ENCODE data around the gene RSPH6A.

Gene RSPH6A

DNA sequence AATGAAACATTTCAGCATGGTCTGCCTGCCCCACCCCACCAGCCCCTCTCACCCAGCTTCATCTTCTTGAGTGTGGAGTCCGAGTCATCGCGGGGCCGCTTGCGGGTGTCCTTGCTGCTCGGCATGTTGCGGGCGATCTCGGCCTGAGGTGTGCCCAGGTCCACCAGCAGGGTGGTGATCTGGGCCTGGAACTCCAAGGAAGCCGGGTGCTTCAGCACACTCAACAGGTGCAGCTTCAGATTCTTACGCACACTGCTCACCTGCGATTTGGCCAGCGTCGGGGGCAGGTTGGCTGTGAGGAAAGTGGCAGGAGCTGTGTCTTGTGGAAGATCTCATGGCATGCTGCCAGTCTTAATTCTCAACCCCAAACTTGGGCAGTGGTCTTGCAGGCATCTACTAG is 27.1 kb upstream of the RSPH6A start:
- TF ChIP-seq BCL11B (tag by site-specific recombination; IDR thresholded peaks at IDR 0.05; ENCODE audit: low read depth), result no peak
- no peak for TF ChIP-seq ZNF530 (tag by site-specific recombination; IDR thresholded peaks at IDR 0.05; ENCODE audit: low read depth)
- no peak for TF ChIP-seq REST (tag by site-specific recombination; IDR thresholded peaks at IDR 0.05)
- TF ChIP-seq SCRT2 (tag by site-specific recombination; IDR thresholded peaks at IDR 0.05), result peak; percentile 87
- TF ChIP-seq, protein P1, sequence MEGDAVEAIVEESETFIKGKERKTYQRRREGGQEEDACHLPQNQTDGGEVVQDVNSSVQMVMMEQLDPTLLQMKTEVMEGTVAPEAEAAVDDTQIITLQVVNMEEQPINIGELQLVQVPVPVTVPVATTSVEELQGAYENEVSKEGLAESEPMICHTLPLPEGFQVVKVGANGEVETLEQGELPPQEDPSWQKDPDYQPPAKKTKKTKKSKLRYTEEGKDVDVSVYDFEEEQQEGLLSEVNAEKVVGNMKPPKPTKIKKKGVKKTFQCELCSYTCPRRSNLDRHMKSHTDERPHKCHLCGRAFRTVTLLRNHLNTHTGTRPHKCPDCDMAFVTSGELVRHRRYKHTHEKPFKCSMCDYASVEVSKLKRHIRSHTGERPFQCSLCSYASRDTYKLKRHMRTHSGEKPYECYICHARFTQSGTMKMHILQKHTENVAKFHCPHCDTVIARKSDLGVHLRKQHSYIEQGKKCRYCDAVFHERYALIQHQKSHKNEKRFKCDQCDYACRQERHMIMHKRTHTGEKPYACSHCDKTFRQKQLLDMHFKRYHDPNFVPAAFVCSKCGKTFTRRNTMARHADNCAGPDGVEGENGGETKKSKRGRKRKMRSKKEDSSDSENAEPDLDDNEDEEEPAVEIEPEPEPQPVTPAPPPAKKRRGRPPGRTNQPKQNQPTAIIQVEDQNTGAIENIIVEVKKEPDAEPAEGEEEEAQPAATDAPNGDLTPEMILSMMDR (tag by site-specific recombination; IDR thresholded peaks at IDR 0.05), result no peak
- TF ChIP-seq ZNF776 (tag by site-specific recombination; IDR thresholded peaks at IDR 0.05; ENCODE audit: borderline replicate concordance), result no peak
- TF ChIP-seq, protein P2, sequence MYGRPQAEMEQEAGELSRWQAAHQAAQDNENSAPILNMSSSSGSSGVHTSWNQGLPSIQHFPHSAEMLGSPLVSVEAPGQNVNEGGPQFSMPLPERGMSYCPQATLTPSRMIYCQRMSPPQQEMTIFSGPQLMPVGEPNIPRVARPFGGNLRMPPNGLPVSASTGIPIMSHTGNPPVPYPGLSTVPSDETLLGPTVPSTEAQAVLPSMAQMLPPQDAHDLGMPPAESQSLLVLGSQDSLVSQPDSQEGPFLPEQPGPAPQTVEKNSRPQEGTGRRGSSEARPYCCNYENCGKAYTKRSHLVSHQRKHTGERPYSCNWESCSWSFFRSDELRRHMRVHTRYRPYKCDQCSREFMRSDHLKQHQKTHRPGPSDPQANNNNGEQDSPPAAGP (tag by site-specific recombination; IDR thresholded peaks at IDR 0.05), result no peak
- TF ChIP-seq ZNF600 (tag by site-specific recombination; IDR thresholded peaks at IDR 0.05), result no peak
- TF ChIP-seq SCRT1 (tag by site-specific recombination; IDR thresholded peaks at IDR 0.05; ENCODE audit: borderline replicate concordance), result peak; percentile 68; the same call in 1 of the 2 replicates
- no peak for TF ChIP-seq ZNF302 (tag by site-specific recombination; IDR thresholded peaks at IDR 0.05; ENCODE audit: low read depth)
- no peak for TF ChIP-seq ZNF623 (tag by site-specific recombination; IDR thresholded peaks at IDR 0.05)
- TF ChIP-seq ZNF658 (tag by site-specific recombination; IDR thresholded peaks at IDR 0.05), result no peak
- H3K9me3 ChIP-seq (ENCODE audit: control insufficient read depth, insufficient read depth, low read depth, low read length), result no peaks in the 10 kb centered on the region
- ChIA-PET CTCF (interaction anchor here (0.8 to 1.3 kb wide), 4 partner anchors 19 to 168 kb away, joined by 3 to 13 read pairs (median 3); no protein-coding TSS in a partner anchor), POLR2A (no interaction called here)
- H3K4me1 ChIP-seq (ENCODE audit: control insufficient read depth, insufficient read depth, low read length), result no peaks in the 10 kb centered on the region
- H3K36me3 ChIP-seq (ENCODE audit: control insufficient read depth in 2 of 2, insufficient read depth in 1 of 2, low read length in 2 of 2), result peaks cover 84 to 87% of the 10 kb centered on the region in 2 experiments
- H3K4me3 ChIP-seq (ENCODE audit: low read depth, low read length), result no peak overlapping the region
- peak overlapping the region; percentile 13; the same call in 1 of the 2 replicates for H3K27ac ChIP-seq (ENCODE audit: extremely low read depth, low read depth, low read length)

DNA sequence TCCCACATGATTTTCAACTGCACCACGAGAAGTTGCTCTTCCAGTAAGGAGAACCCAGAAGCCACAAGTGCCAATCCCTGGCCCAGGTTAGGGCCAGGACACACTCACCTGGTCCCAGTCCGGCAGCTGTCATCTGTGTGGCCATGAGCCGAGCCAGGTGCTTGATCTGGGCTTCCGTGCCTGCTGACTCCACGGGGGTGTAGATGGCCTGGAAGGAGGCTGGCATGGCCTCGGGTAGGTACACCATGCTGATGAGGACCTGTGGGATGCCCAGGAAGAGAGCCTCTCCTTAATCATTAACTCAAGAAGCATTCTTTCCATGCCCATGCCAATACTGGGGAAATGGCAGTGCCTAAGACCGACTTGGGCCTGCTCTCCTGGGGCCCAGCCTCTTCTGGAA is 19.9 kb upstream of the RSPH6A start:
- Histone ChIP-seq H3K4me3 (ENCODE audit: low read depth, low read length) (no peak overlapping the region), H3K27ac (ENCODE audit: extremely low read depth, low read depth, low read length) (no peak overlapping the region), H3K9me3 (ENCODE audit: control insufficient read depth, insufficient read depth, low read depth, low read length) (no peaks in the 10 kb centered on the region), H3K4me1 (ENCODE audit: control insufficient read depth, insufficient read depth, low read length) (no peaks in the 10 kb centered on the region), H3K36me3 (ENCODE audit: control insufficient read depth in 2 of 2, insufficient read depth in 1 of 2, low read length in 2 of 2) (peaks cover 77 to 85% of the 10 kb centered on the region in 2 experiments)
- ChIA-PET POLR2A (no interaction called here), CTCF (interaction anchor here (0.7 to 4.3 kb wide), 3 partner anchors 18 to 36 kb away, joined by 3 to 28 read pairs (median 4); no protein-coding TSS in a partner anchor)
- TF ChIP-seq ZNF529 (tag by site-specific recombination; IDR thresholded peaks at IDR 0.05; ENCODE audit: insufficient replicate concordance), result no peak
- no peak for TF ChIP-seq ZNF248 (tag by site-specific recombination; IDR thresholded peaks at IDR 0.05)
- TF ChIP-seq ZNF596 (tag by site-specific recombination; IDR thresholded peaks at IDR 0.05), result no peak
- no peak for TF ChIP-seq ZNF391 (tag by site-specific recombination; IDR thresholded peaks at IDR 0.05; ENCODE audit: borderline replicate concordance, low read depth)
- TF ChIP-seq ZNF121 (tag by site-specific recombination; IDR thresholded peaks at IDR 0.05), result no peak
- no peak for TF ChIP-seq ZNF548 (tag by site-specific recombination; IDR thresholded peaks at IDR 0.05)
- TF ChIP-seq ZNF645 (tag by site-specific recombination; IDR thresholded peaks at IDR 0.05), result no peak
- TF ChIP-seq ZXDB (tag by site-specific recombination; IDR thresholded peaks at IDR 0.05), result no peak
- no peak for TF ChIP-seq ZSCAN23 (tag by site-specific recombination; IDR thresholded peaks at IDR 0.05)
- no peak for TF ChIP-seq HOXC10 (CRISPR knock-in tag; IDR thresholded peaks at IDR 0.05)
- TF ChIP-seq ZNF133 (tag by site-specific recombination; IDR thresholded peaks at IDR 0.05), result no peak
- TF ChIP-seq ZNF280C (tag by site-specific recombination; IDR thresholded peaks at IDR 0.05), result no peak

Measured in HEK293 (cell line).